WTC11 (cell line): ENCODE results near the gene LYZ. TPM values are rescaled to one million over a fixed set of nuclear protein-coding genes. Genes with fewer than 3 reads are reported as not detected.

ENCODE experiments used
- ATAC-seq: fragments of 200-7000 bp; cut with Tn5 transposase; 2 replicates; pipeline ENCODE4 v1.10.0; 2021; ENCODE audit warnings: mild to moderate bottlenecking, moderate library complexity
- CTCF ChIA-PET: fragments of 300-600 bp; sonication (Branson Sonifier 250); formaldehyde crosslinking; loops from one replicate; lab custom pipeline; 2021; ENCODE audit warnings: antibody characterized with exemption; lab: Charles Lee
- POLR2A ChIA-PET: fragments of 350-600 bp; sonication (Branson Sonifier 250); formaldehyde crosslinking; loops from one replicate; lab custom pipeline; 2021; ENCODE audit warnings: antibody characterized with exemption; lab: Charles Lee
- DNase-seq: peaks from one replicate; pipeline ENCODE4 v3.0.0; 2021; ENCODE audit warnings: low spot score
- H3K27ac Mint-ChIP-seq: 2 replicates; pipeline ENCODE4 v1.8.0; 2021; ENCODE audit warnings: mixed read lengths
- H3K27me3 Mint-ChIP-seq: 2 replicates; pipeline ENCODE4 v1.8.0; 2021; ENCODE audit warnings: low read depth, mild to moderate bottlenecking, moderate library complexity, mixed read lengths
- H3K36me3 Mint-ChIP-seq: 2 replicates; pipeline ENCODE4 v1.8.0; 2021; ENCODE audit warnings: mixed read lengths
- H3K4me1 Mint-ChIP-seq: 2 replicates; pipeline ENCODE4 v1.8.0; 2022; ENCODE audit warnings: mixed read lengths
- H3K4me3 Mint-ChIP-seq: 2 replicates; pipeline ENCODE4 v1.8.0; 2021; ENCODE audit warnings: mild to moderate bottlenecking, moderate library complexity, mixed read lengths
- H3K9me3 Mint-ChIP-seq: 2 replicates; pipeline ENCODE4 v1.8.0; 2021; ENCODE audit warnings: mixed read lengths
- AR ChIP-seq: fragments of 250-450 bp; sonication (Bioruptor Pico); IDR thresholded peaks from 2 replicates; pipeline ENCODE4 v1.9.0; 2021; ENCODE audit warnings: mild to moderate bottlenecking
- ATF1 ChIP-seq: sonication (generic); formaldehyde crosslinking; IDR thresholded peaks from 2 replicates; pipeline ENCODE4 v1.8.1; 2023; ENCODE audit warnings: mild to moderate bottlenecking, moderate library complexity, missing genetic modification reagents
- ATF6 ChIP-seq: sonication (generic); formaldehyde crosslinking; IDR thresholded peaks from 2 replicates; pipeline ENCODE4 v1.8.1; 2023; ENCODE audit warnings: mild to moderate bottlenecking, missing genetic modification reagents
- CREB1 ChIP-seq: sonication (generic); formaldehyde crosslinking; IDR thresholded peaks from 2 replicates; pipeline ENCODE4 v1.8.0; 2023; ENCODE audit warnings: mild to moderate bottlenecking, missing genetic modification reagents
- CTCF ChIP-seq: fragments of 200-600 bp; IDR thresholded peaks from 2 replicates; pipeline ENCODE4 v1.8.0; 2022; ENCODE audit warnings: antibody characterized with exemption
- E2F5 ChIP-seq: sonication (generic); formaldehyde crosslinking; IDR thresholded peaks from 2 replicates; pipeline ENCODE4 v1.8.1; 2022; ENCODE audit warnings: mild to moderate bottlenecking, moderate library complexity, missing genetic modification reagents
- EMX1 ChIP-seq: fragments of 250-450 bp; sonication (Bioruptor Pico); IDR thresholded peaks from 2 replicates; pipeline ENCODE4 v1.8.0; 2021; ENCODE audit warnings: mild to moderate bottlenecking
- ERG ChIP-seq: fragments of 250-450 bp; sonication (Bioruptor Pico); IDR thresholded peaks from 2 replicates; pipeline ENCODE4 v1.8.0; 2021; ENCODE audit warnings: mild to moderate bottlenecking
- IRF2 ChIP-seq: sonication (generic); formaldehyde crosslinking; IDR thresholded peaks from 2 replicates; pipeline ENCODE4 v1.8.0; 2022; ENCODE audit warnings: low read depth, missing genetic modification reagents, borderline replicate concordance
- MYBL2 ChIP-seq: sonication (generic); formaldehyde crosslinking; IDR thresholded peaks from 2 replicates; pipeline ENCODE4 v1.8.1; 2023; ENCODE audit warnings: mild to moderate bottlenecking, moderate library complexity, missing genetic modification reagents
- NFATC4 ChIP-seq: fragments of 250-450 bp; sonication (Bioruptor Pico); IDR thresholded peaks from 2 replicates; pipeline ENCODE4 v1.9.0; 2021; ENCODE audit warnings: mild to moderate bottlenecking
- NR1H2 ChIP-seq: sonication (generic); formaldehyde crosslinking; IDR thresholded peaks from 2 replicates; pipeline ENCODE4 v1.9.0; 2021; ENCODE audit warnings: mild to moderate bottlenecking, moderate library complexity, missing genetic modification reagents
- NR2C2 ChIP-seq: sonication (generic); formaldehyde crosslinking; IDR thresholded peaks from 2 replicates; pipeline ENCODE4 v1.8.0; 2022; ENCODE audit warnings: mild to moderate bottlenecking, missing genetic modification reagents
- PREB ChIP-seq: sonication (generic); formaldehyde crosslinking; IDR thresholded peaks from 2 replicates; pipeline ENCODE4 v1.8.1; 2022; ENCODE audit warnings: mild to moderate bottlenecking, missing genetic modification reagents, moderate library complexity, borderline replicate concordance
- RELA ChIP-seq: sonication (generic); formaldehyde crosslinking; IDR thresholded peaks from 2 replicates; pipeline ENCODE4 v1.8.1; 2022; ENCODE audit warnings: missing genetic modification reagents, mild to moderate bottlenecking, borderline replicate concordance
- SMAD4 ChIP-seq: sonication (generic); formaldehyde crosslinking; IDR thresholded peaks from 2 replicates; pipeline ENCODE4 v1.8.0; 2022; ENCODE audit warnings: mild to moderate bottlenecking, missing genetic modification reagents
- SOX15 ChIP-seq: fragments of 250-450 bp; sonication (Bioruptor Pico); IDR thresholded peaks from 2 replicates; pipeline ENCODE4 v1.9.0; 2021; ENCODE audit warnings: mild to moderate bottlenecking
- TCF7 ChIP-seq: sonication (generic); formaldehyde crosslinking; IDR thresholded peaks from 2 replicates; pipeline ENCODE4 v1.8.0; 2022; ENCODE audit warnings: mild to moderate bottlenecking, low read depth, missing genetic modification reagents, moderate library complexity
- TEAD4 ChIP-seq: sonication (generic); formaldehyde crosslinking; IDR thresholded peaks from 2 replicates; pipeline ENCODE4 v1.8.0; 2022; ENCODE audit warnings: mild to moderate bottlenecking, missing genetic modification reagents
- USF2 ChIP-seq: sonication (generic); formaldehyde crosslinking; IDR thresholded peaks from 2 replicates; pipeline ENCODE4 v1.8.1; 2023; ENCODE audit warnings: mild to moderate bottlenecking, missing genetic modification reagents, moderate library complexity
- ZNF121 ChIP-seq: sonication (generic); formaldehyde crosslinking; IDR thresholded peaks from 2 replicates; pipeline ENCODE4 v1.8.0; 2023; ENCODE audit warnings: missing genetic modification reagents
- ZNF232 ChIP-seq: sonication (generic); formaldehyde crosslinking; IDR thresholded peaks from 2 replicates; pipeline ENCODE4 v1.8.0; 2022; ENCODE audit warnings: mild to moderate bottlenecking, missing genetic modification reagents
- ZNF416 ChIP-seq: fragments of 250-450 bp; sonication (Bioruptor Pico); IDR thresholded peaks from 2 replicates; pipeline ENCODE4 v1.9.0; 2021; ENCODE audit warnings: mild to moderate bottlenecking, inconsistent platforms
- ZNF425 ChIP-seq: fragments of 250-450 bp; sonication (Bioruptor Pico); conservative IDR thresholded peaks from 2 replicates; pipeline ENCODE4 v1.9.0; 2021; ENCODE audit warnings: mild to moderate bottlenecking
- ZNF671 ChIP-seq: fragments of 250-450 bp; sonication (Bioruptor Pico); IDR thresholded peaks from 2 replicates; pipeline ENCODE4 v1.8.0; 2021; ENCODE audit warnings: mild to moderate bottlenecking
- total RNA-seq: library from RNA; stranded (reverse); gene quantifications from 3 replicates; pipeline ENCODE4 v1.2.3, GENCODE V29; 2021

The LYZ gene
- total RNA-seq, 1 experiment from 2014 or later: 1.0 TPM

- H3K27ac Mint-ChIP-seq: no peak overlapping the region
- H3K4me3 Mint-ChIP-seq: no peak overlapping the region
- DNase-seq: no peak
- ATAC-seq: no peak
- peaks cover 18% of the 10 kb centered on the region for H3K36me3 Mint-ChIP-seq
- H3K9me3 Mint-ChIP-seq: peaks cover 16% of the 10 kb centered on the region
- ChIA-PET POLR2A (no interaction called here), CTCF (no interaction called here)
- no peak for TF ChIP-seq EMX1 (CRISPR knock-in tag)
- no peak for TF ChIP-seq E2F5 (CRISPR knock-in tag)
- TF ChIP-seq NR2C2 (CRISPR knock-in tag): no peak
- TF ChIP-seq ZNF121 (CRISPR knock-in tag): no peak
- TF ChIP-seq ERG (CRISPR knock-in tag): no peak
- no peak for TF ChIP-seq IRF2 (CRISPR knock-in tag)
- no peak for TF ChIP-seq ATF1 (CRISPR knock-in tag)
- TF ChIP-seq NFATC4 (CRISPR knock-in tag): no peak
- no peak for TF ChIP-seq NR1H2
- no peak for TF ChIP-seq AR (CRISPR knock-in tag)
- TF ChIP-seq ATF6: no peak
- TF ChIP-seq SMAD4 (CRISPR knock-in tag): no peak
- TF ChIP-seq PREB (CRISPR knock-in tag): no peak
- no peak for TF ChIP-seq MYBL2
- no peak for TF ChIP-seq ZNF232
- TF ChIP-seq RELA (CRISPR knock-in tag): no peak
- TF ChIP-seq CREB1: no peak
- no peak for TF ChIP-seq SOX15 (CRISPR knock-in tag)
- TF ChIP-seq TCF7 (CRISPR knock-in tag): no peak
- no peaks in the 10 kb centered on the region for H3K27me3 Mint-ChIP-seq
- H3K4me1 Mint-ChIP-seq: no peaks in the 10 kb centered on the region
Observed at GRCh38 chr12:69397978-69398377, 49.8 kb downstream of the LYZ start.

- H3K4me3 Mint-ChIP-seq: no peak overlapping the region
- peak overlapping the region; percentile 76 for H3K27ac Mint-ChIP-seq
- DNase-seq: no peak
- H3K9me3 Mint-ChIP-seq: peaks cover 9% of the 10 kb centered on the region
- no peaks in the 10 kb centered on the region; the same call in 1 of the 2 replicates for H3K4me1 Mint-ChIP-seq
- POLR2A ChIA-PET: no interaction called here
- H3K36me3 Mint-ChIP-seq: peaks cover 10% of the 10 kb centered on the region
- no peaks in the 10 kb centered on the region for H3K27me3 Mint-ChIP-seq
- CTCF ChIA-PET: interaction anchor here (1.1 kb wide), 1 partner anchor 169 kb away, joined by 4 read pairs; no protein-coding TSS in a partner anchor
- ATAC-seq: no peak
- TF ChIP-seq ZNF425 (CRISPR knock-in tag) (no peak), ZNF416 (no peak), CTCF (no peak), ZNF671 (CRISPR knock-in tag) (no peak), USF2 (no peak), ZNF121 (CRISPR knock-in tag) (no peak), TEAD4 (CRISPR knock-in tag) (no peak), NR2C2 (CRISPR knock-in tag) (no peak), NFATC4 (CRISPR knock-in tag) (no peak), TCF7 (CRISPR knock-in tag) (no peak)
Observed at GRCh38 chr12:69401940-69402339, 53.8 kb downstream of the LYZ start.
